Panc1 (cell line): ENCODE data around the gene NAPA. TPM values are rescaled to one million over a fixed set of nuclear protein-coding genes. Genes with fewer than 3 reads are reported as not detected.

Source experiments
- ATAC-seq: fragments of 200-7000 bp; cut with Tn5 transposase; 2 replicates; pipeline ENCODE4 v1.9.1; 2020; ENCODE audit warnings: mild to moderate bottlenecking, moderate library complexity
- BruUV-seq: library from RNA; stranded (reverse); fragments of 400-500 nt; replicated peaks from 2 replicates; lab custom pipeline; 2021; lab: Mats Ljungman, UMichigan
- CTCF ChIA-PET: fragments of 300-600 bp; sonication (Branson Sonifier 250); formaldehyde crosslinking; loops from one replicate; lab custom pipeline; 2022; ENCODE audit warnings: antibody characterized with exemption; lab: Charles Lee
- POLR2A ChIA-PET: fragments of 300-600 bp; sonication (Branson Sonifier 250); formaldehyde crosslinking; loops from one replicate; lab custom pipeline; 2022; ENCODE audit warnings: antibody characterized with exemption; lab: Charles Lee
- DNase-seq: peaks from one replicate; pipeline ENCODE4 v3.0.0-alpha.2; 2010; ENCODE audit warnings: low read depth, low spot score
- H3K27ac ChIP-seq: 2 replicates; pipeline ENCODE4 v1.5.1; 2011; ENCODE audit warnings: mild to moderate bottlenecking, low read length, inconsistent platforms
- H3K27me3 ChIP-seq: fragments of 200-500 bp; sonication (Bioruptor generic); 2 replicates; pipeline ENCODE4 v1.6.0; 2014; ENCODE audit warnings: low read length, inconsistent platforms; ENCODE audit not compliant: control insufficient read depth, insufficient read depth
- H3K36me3 ChIP-seq: fragments of 200-500 bp; sonication (Bioruptor generic); 2 replicates; pipeline ENCODE4 v1.5.1; 2014; ENCODE audit warnings: inconsistent platforms, mild to moderate bottlenecking, low read length, moderate library complexity; ENCODE audit not compliant: control insufficient read depth, insufficient read depth
- H3K4me1 ChIP-seq: 2 replicates; pipeline ENCODE4 v1.5.1; 2011; ENCODE audit warnings: inconsistent platforms, mild to moderate bottlenecking, low read length, moderate library complexity; ENCODE audit not compliant: control insufficient read depth, insufficient read depth
- H3K4me3 ChIP-seq, 2 experiments: 2 replicates each; pipeline ENCODE4 v1.5.1; 2011 to 2012; ENCODE audit warnings: low read depth in 2 of 2, low read length in 2 of 2, mild to moderate bottlenecking in 2 of 2, inconsistent platforms in 1 of 2, moderate library complexity in 1 of 2
- H3K9me3 ChIP-seq: fragments of 200-500 bp; sonication (Bioruptor generic); 2 replicates; pipeline ENCODE4 v1.5.1; 2014; ENCODE audit warnings: low read depth, mild to moderate bottlenecking, inconsistent platforms, low read length, moderate library complexity; ENCODE audit not compliant: control insufficient read depth, insufficient read depth
- POLR2AphosphoS5 ChIP-seq: IDR thresholded peaks from 2 replicates; pipeline ENCODE4 v1.6.1; 2012; ENCODE audit warnings: mild to moderate bottlenecking, low read depth, low read length, moderate library complexity
- SIN3A ChIP-seq: IDR thresholded peaks from 2 replicates; pipeline ENCODE4 v1.6.1; 2012; ENCODE audit warnings: low read depth, mild to moderate bottlenecking, low read length, moderate library complexity, borderline replicate concordance; ENCODE audit not compliant: insufficient read depth
- TCF7L2 ChIP-seq: IDR thresholded peaks from 2 replicates; pipeline ENCODE4 v1.6.1; 2011; ENCODE audit warnings: mild to moderate bottlenecking, low read depth, low read length, inconsistent platforms
- in situ Hi-C: cut with HindIII; loops from 2 replicates; pipeline ENCODE4 v1.10.0; 2016; ENCODE audit warnings: low sequenced_read_pairs, low pct_unique_long_range_greater_than_20kb
- intact Hi-C: fragments of 100-400 bp; cut with micrococcal nuclease; formaldehyde crosslinking; loops from one replicate; pipeline ENCODE4 v1.10.0; 2022; ENCODE audit not compliant: unreplicated experiment
- total RNA-seq: library from RNA; stranded (reverse); gene quantifications from one replicate; pipeline ENCODE4 v1.2.1, GENCODE V29; 2021; ENCODE audit not compliant: unreplicated experiment
- TF ChIP-seq, protein P1 (sequence below): fragments of 450-650 bp; IDR thresholded peaks from 2 replicates; pipeline ENCODE4 v1.5.1; 2017; ENCODE audit warnings: mild to moderate bottlenecking
- TF ChIP-seq, protein P2 (sequence below), 2 experiments: IDR thresholded peaks; 2 replicates each; pipeline ENCODE4 v1.6.1; 2011 to 2012; ENCODE audit warnings: low read depth in 2 of 2, control low read depth in 1 of 2, low read length in 1 of 2, mild to moderate bottlenecking in 1 of 2, moderate library complexity in 1 of 2; ENCODE audit not compliant: insufficient read depth in 1 of 2

The NAPA gene
- total RNA-seq, 1 experiment from 2014 or later: 71.0 TPM

DNA sequence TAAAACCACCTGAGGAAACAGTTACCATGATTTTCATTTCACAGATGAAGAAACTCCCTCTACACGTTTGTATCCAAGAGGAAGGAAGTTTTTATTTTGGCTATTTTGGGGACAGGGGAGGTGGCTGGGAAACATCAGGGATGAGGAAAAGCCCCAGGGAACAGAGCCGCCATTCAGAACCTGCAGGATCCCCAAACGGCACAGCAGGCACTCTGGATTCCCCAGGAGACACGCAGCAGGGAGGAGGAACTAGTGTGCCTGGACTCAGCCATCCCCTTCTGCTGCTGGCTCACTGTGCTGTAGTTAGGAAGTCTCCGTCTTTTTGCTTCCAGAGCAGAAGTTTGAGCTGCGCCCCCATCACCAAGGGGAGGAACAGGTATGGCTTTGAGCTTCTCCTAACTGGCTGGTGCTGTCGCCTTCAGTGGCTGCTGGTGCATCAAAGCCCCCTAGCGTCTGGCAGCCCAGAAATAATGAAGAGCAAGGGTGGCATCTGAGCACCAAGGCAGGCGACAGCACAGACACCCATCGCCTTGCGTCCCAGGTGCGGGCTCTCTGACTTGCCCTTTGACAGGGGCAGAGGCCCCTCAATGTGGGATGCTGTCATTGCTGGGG is 4.2 kb downstream of the NAPA start:
- peaks cover 22% of the 10 kb centered on the region for H3K4me1 ChIP-seq
- H3K27ac ChIP-seq: no peak overlapping the region
- intact Hi-C loops: loop anchor here (10.0 kb wide), 1 partner anchor 94 kb away; the partner anchor contains the start of gene BICRA
- no peak overlapping the region for H3K4me3 ChIP-seq
- TF ChIP-seq SIN3A (no peak), POLR2AphosphoS5 (no peak), TCF7L2 (no peak)
- TF ChIP-seq, protein P1, sequence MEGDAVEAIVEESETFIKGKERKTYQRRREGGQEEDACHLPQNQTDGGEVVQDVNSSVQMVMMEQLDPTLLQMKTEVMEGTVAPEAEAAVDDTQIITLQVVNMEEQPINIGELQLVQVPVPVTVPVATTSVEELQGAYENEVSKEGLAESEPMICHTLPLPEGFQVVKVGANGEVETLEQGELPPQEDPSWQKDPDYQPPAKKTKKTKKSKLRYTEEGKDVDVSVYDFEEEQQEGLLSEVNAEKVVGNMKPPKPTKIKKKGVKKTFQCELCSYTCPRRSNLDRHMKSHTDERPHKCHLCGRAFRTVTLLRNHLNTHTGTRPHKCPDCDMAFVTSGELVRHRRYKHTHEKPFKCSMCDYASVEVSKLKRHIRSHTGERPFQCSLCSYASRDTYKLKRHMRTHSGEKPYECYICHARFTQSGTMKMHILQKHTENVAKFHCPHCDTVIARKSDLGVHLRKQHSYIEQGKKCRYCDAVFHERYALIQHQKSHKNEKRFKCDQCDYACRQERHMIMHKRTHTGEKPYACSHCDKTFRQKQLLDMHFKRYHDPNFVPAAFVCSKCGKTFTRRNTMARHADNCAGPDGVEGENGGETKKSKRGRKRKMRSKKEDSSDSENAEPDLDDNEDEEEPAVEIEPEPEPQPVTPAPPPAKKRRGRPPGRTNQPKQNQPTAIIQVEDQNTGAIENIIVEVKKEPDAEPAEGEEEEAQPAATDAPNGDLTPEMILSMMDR: no peak
- TF ChIP-seq, protein P2, sequence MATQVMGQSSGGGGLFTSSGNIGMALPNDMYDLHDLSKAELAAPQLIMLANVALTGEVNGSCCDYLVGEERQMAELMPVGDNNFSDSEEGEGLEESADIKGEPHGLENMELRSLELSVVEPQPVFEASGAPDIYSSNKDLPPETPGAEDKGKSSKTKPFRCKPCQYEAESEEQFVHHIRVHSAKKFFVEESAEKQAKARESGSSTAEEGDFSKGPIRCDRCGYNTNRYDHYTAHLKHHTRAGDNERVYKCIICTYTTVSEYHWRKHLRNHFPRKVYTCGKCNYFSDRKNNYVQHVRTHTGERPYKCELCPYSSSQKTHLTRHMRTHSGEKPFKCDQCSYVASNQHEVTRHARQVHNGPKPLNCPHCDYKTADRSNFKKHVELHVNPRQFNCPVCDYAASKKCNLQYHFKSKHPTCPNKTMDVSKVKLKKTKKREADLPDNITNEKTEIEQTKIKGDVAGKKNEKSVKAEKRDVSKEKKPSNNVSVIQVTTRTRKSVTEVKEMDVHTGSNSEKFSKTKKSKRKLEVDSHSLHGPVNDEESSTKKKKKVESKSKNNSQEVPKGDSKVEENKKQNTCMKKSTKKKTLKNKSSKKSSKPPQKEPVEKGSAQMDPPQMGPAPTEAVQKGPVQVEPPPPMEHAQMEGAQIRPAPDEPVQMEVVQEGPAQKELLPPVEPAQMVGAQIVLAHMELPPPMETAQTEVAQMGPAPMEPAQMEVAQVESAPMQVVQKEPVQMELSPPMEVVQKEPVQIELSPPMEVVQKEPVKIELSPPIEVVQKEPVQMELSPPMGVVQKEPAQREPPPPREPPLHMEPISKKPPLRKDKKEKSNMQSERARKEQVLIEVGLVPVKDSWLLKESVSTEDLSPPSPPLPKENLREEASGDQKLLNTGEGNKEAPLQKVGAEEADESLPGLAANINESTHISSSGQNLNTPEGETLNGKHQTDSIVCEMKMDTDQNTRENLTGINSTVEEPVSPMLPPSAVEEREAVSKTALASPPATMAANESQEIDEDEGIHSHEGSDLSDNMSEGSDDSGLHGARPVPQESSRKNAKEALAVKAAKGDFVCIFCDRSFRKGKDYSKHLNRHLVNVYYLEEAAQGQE (IDR thresholded peaks at IDR 0.05; ENCODE audit: insufficient read depth in 1 of 2, low read depth in 2 of 2, low read length in 1 of 2): no peak
- in situ Hi-C loops: no loop called here
- no peak for ATAC-seq
- no TSS peak for BruUV-seq
- no peak for DNase-seq
- no peaks in the 10 kb centered on the region; the same call in 1 of the 2 replicates for H3K36me3 ChIP-seq
- ChIA-PET POLR2A (no interaction called here), CTCF (no interaction called here)
- no peaks in the 10 kb centered on the region for H3K9me3 ChIP-seq
- H3K27me3 ChIP-seq: no peaks in the 10 kb centered on the region

DNA sequence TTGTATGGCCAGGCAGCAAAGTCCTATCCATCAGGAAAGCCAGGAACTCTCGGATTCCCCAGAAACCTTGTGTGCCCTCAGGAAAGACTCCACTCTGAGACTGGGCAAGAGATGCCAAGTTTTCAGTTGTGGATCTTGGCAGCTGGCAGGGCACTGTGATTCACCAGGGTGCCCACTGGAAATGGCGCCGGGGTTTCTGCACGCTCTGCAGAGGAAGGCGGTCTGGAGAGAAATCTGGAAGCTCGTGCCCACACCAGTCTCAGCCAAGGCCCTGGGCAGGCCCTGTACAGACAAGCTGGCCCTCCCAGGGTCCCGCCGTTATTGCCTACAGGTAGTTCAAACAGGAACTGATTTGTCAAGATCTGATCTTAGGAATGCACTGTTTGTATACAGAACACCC is 4.9 kb downstream of the NAPA start:
- no TSS peak for BruUV-seq
- H3K4me1 ChIP-seq: peaks cover 22% of the 10 kb centered on the region
- in situ Hi-C loops: no loop called here
- H3K4me3 ChIP-seq: no peak overlapping the region
- H3K27me3 ChIP-seq: no peaks in the 10 kb centered on the region
- POLR2A ChIA-PET: interaction anchor here (0.6 kb wide), 1 partner anchor 93 kb away, joined by 3 read pairs; no protein-coding TSS in a partner anchor
- DNase-seq (no peak), ATAC-seq (no peak)
- H3K36me3 ChIP-seq: no peaks in the 10 kb centered on the region; the same call in 1 of the 2 replicates
- CTCF ChIA-PET: interaction anchor here (0.6 kb wide), 1 partner anchor 108 kb away, joined by 3 read pairs; no protein-coding TSS in a partner anchor
- no peak overlapping the region for H3K27ac ChIP-seq
- TF ChIP-seq TCF7L2 (no peak), SIN3A (no peak), POLR2AphosphoS5 (no peak)
- TF ChIP-seq, protein P2 (IDR thresholded peaks at IDR 0.05; ENCODE audit: insufficient read depth in 1 of 2, low read depth in 2 of 2, low read length in 1 of 2): no peak
- TF ChIP-seq, protein P1: no peak
- intact Hi-C loops: loop anchor here (10.0 kb wide), 1 partner anchor 95 kb away; the partner anchor contains the start of gene BICRA
- no peaks in the 10 kb centered on the region for H3K9me3 ChIP-seq
